Neural progenitor cell (in vitro differentiated cells): ENCODE results near the gene DNPEP. TPM values are rescaled to one million over a fixed set of nuclear protein-coding genes. Genes with fewer than 3 reads are reported as not detected.
A peak's percentile ranks its signal among the peaks of the same experiment; 100 is the strongest.

Experiments
- DNase-seq: peaks from one replicate; pipeline ENCODE4 v3.0.0-alpha.2; 2016; ENCODE audit warnings: low spot score
- H2AFZ ChIP-seq: fragments of 200-600 bp; sonication (generic); replicated peaks from 2 replicates; pipeline ENCODE4 v1.6.1; 2016; ENCODE audit warnings: antibody characterized with exemption
- H3F3A ChIP-seq: fragments of 200-600 bp; sonication (generic); 2 replicates; pipeline ENCODE4 v1.6.1; 2016; ENCODE audit warnings: antibody characterized with exemption, low read depth
- H3K27ac ChIP-seq: fragments of 200-600 bp; sonication (generic); 2 replicates; pipeline ENCODE4 v1.5.1; 2016; ENCODE audit warnings: mild to moderate bottlenecking
- H3K27me3 ChIP-seq: fragments of 200-600 bp; sonication (generic); 2 replicates; pipeline ENCODE4 v1.6.1; 2016; ENCODE audit warnings: mild to moderate bottlenecking, moderate library complexity
- H3K36me3 ChIP-seq: fragments of 200-600 bp; sonication (generic); 2 replicates; pipeline ENCODE4 v1.5.1; 2016
- H3K4me1 ChIP-seq: fragments of 200-600 bp; sonication (generic); 2 replicates; pipeline ENCODE4 v1.6.1; 2016; ENCODE audit warnings: mixed run types
- H3K4me2 ChIP-seq: fragments of 200-600 bp; sonication (generic); 2 replicates; pipeline ENCODE4 v1.6.1; 2016
- H3K4me3 ChIP-seq: fragments of 200-600 bp; sonication (generic); 2 replicates; pipeline ENCODE4 v1.5.1; 2016
- H3K79me2 ChIP-seq: fragments of 200-600 bp; sonication (generic); 2 replicates; pipeline ENCODE4 v1.6.1; 2016; ENCODE audit warnings: low read depth
- H3K9ac ChIP-seq: fragments of 200-600 bp; sonication (generic); 2 replicates; pipeline ENCODE4 v1.6.1; 2016
- H3K9me3 ChIP-seq: fragments of 200-600 bp; sonication (generic); 2 replicates; pipeline ENCODE4 v1.5.1; 2016; ENCODE audit warnings: low read depth
- H4K20me1 ChIP-seq: fragments of 200-600 bp; sonication (generic); 2 replicates; pipeline ENCODE4 v1.6.1; 2016; ENCODE audit warnings: low read depth
- H3K27ac Mint-ChIP-seq: 3 replicates; pipeline ENCODE4 v1.8.0; 2021; ENCODE audit warnings: mixed read lengths
- H3K27me3 Mint-ChIP-seq: 2 replicates; pipeline ENCODE4 v1.8.0; 2022; ENCODE audit warnings: low read depth, mild to moderate bottlenecking, inconsistent platforms, moderate library complexity, mixed read lengths; ENCODE audit not compliant: insufficient read depth
- H3K36me3 Mint-ChIP-seq: 3 replicates; pipeline ENCODE4 v1.8.0; 2021; ENCODE audit warnings: mixed read lengths
- H3K4me1 Mint-ChIP-seq: 3 replicates; pipeline ENCODE4 v1.8.0; 2021; ENCODE audit warnings: mixed read lengths
- H3K4me3 Mint-ChIP-seq: 3 replicates; pipeline ENCODE4 v1.8.0; 2021; ENCODE audit warnings: mild to moderate bottlenecking, moderate library complexity, mixed read lengths
- H3K9me3 Mint-ChIP-seq: 3 replicates; pipeline ENCODE4 v1.8.0; 2020; ENCODE audit warnings: mixed read lengths
- CTCF ChIP-seq: fragments of 200-600 bp; sonication (generic); IDR thresholded peaks from 2 replicates; pipeline ENCODE4 v1.5.1; 2017; ENCODE audit warnings: antibody characterized with exemption, mild to moderate bottlenecking
- EZH2 ChIP-seq: fragments of 200-600 bp; sonication (generic); IDR thresholded peaks from 2 replicates; pipeline ENCODE4 v1.6.1; 2017; ENCODE audit warnings: antibody characterized with exemption, mild to moderate bottlenecking, moderate library complexity
- EZH2phosphoT487 ChIP-seq: fragments of 200-600 bp; sonication (generic); IDR thresholded peaks from 2 replicates; pipeline ENCODE4 v1.6.1; 2017; ENCODE audit warnings: antibody characterized with exemption
- total RNA-seq: library from RNA; depleted of rRNA; stranded (reverse); fragments of >200 nt; gene quantifications from 2 replicates; pipeline ENCODE4 v1.2.3, GENCODE V29; 2015; ENCODE audit warnings: low replicate concordance

Gene DNPEP
- total RNA-seq, 1 donor from 2014 or later: 120 TPM

- H3K27ac Mint-ChIP-seq: peak overlapping the region; percentile 17
- peaks cover 14% of the 10 kb centered on the region for H3F3A ChIP-seq
- H2AFZ ChIP-seq: no peak overlapping the region
- no peak for TF ChIP-seq EZH2
- TF ChIP-seq CTCF: no peak
- no peak for TF ChIP-seq EZH2phosphoT487
- H3K79me2 ChIP-seq: no peaks in the 10 kb centered on the region
- peaks cover 21% of the 10 kb centered on the region for H3K4me1 Mint-ChIP-seq
- H3K27me3 ChIP-seq: peaks cover 9% of the 10 kb centered on the region
- H3K9me3 ChIP-seq: no peaks in the 10 kb centered on the region
- DNase-seq: no peak
- no peaks in the 10 kb centered on the region for H4K20me1 ChIP-seq
- H3K4me1 ChIP-seq: peaks cover 16% of the 10 kb centered on the region
- H3K4me2 ChIP-seq: no peak overlapping the region
- no peak overlapping the region for H3K9ac ChIP-seq
- no peak overlapping the region for H3K4me3 ChIP-seq
- H3K36me3 Mint-ChIP-seq: no peaks in the 10 kb centered on the region
- peaks cover 2% of the 10 kb centered on the region for H3K9me3 Mint-ChIP-seq
- H3K4me3 Mint-ChIP-seq: no peak overlapping the region
- no peaks in the 10 kb centered on the region for H3K36me3 ChIP-seq
- peaks cover 6% of the 10 kb centered on the region for H3K27me3 Mint-ChIP-seq
- H3K27ac ChIP-seq: no peak overlapping the region
These were observed 19.1 kb upstream of the DNPEP start for GRCh38 chr2:219406861-219407230.

- Mint-ChIP-seq H3K4me1 (peaks cover 25% of the 10 kb centered on the region), H3K9me3 (no peaks in the 10 kb centered on the region), H3K27ac (no peak overlapping the region), H3K4me3 (no peak overlapping the region), H3K36me3 (no peaks in the 10 kb centered on the region), H3K27me3 (peaks cover 6% of the 10 kb centered on the region)
- no peak overlapping the region for H3K4me2 ChIP-seq
- no peak overlapping the region for H2AFZ ChIP-seq
- H3K9ac ChIP-seq: no peak overlapping the region
- TF ChIP-seq CTCF: no peak
- H3K9me3 ChIP-seq: no peaks in the 10 kb centered on the region
- no peaks in the 10 kb centered on the region for H3K79me2 ChIP-seq
- no peaks in the 10 kb centered on the region for H3K36me3 ChIP-seq
- no peak overlapping the region for H3K27ac ChIP-seq
- no peak for DNase-seq
- H4K20me1 ChIP-seq: no peaks in the 10 kb centered on the region
- no peak overlapping the region for H3K4me3 ChIP-seq
- H3K27me3 ChIP-seq: peaks cover 9% of the 10 kb centered on the region
- peaks cover 17% of the 10 kb centered on the region for H3K4me1 ChIP-seq
- H3F3A ChIP-seq: peaks cover 14% of the 10 kb centered on the region
These were observed 18.5 kb upstream of the DNPEP start for GRCh38 chr2:219405958-219406860.

- Histone ChIP-seq H2AFZ (no peak overlapping the region), H3K4me2 (no peak overlapping the region), H3K27ac (no peak overlapping the region), H3K4me3 (no peak overlapping the region), H3F3A (peaks cover 14% of the 10 kb centered on the region), H3K4me1 (peaks cover 17% of the 10 kb centered on the region), H3K36me3 (no peaks in the 10 kb centered on the region), H3K9ac (no peak overlapping the region), H3K9me3 (no peaks in the 10 kb centered on the region), H3K27me3 (peaks cover 9% of the 10 kb centered on the region), H4K20me1 (no peaks in the 10 kb centered on the region), H3K79me2 (no peaks in the 10 kb centered on the region)
- peaks cover 25% of the 10 kb centered on the region for H3K4me1 Mint-ChIP-seq
- H3K9me3 Mint-ChIP-seq: no peaks in the 10 kb centered on the region
- DNase-seq: peak; percentile 42
- peaks cover 6% of the 10 kb centered on the region for H3K27me3 Mint-ChIP-seq
- no peak overlapping the region for H3K27ac Mint-ChIP-seq
- TF ChIP-seq CTCF: peak; percentile 28
- no peak for TF ChIP-seq EZH2phosphoT487
- TF ChIP-seq EZH2: no peak
- no peaks in the 10 kb centered on the region for H3K36me3 Mint-ChIP-seq
- no peak overlapping the region for H3K4me3 Mint-ChIP-seq
These were observed 17.7 kb upstream of the DNPEP start for GRCh38 chr2:219405451-219405850.
